ENCODE data around the gene BTN2A1.

Gene BTN2A1

DNA sequence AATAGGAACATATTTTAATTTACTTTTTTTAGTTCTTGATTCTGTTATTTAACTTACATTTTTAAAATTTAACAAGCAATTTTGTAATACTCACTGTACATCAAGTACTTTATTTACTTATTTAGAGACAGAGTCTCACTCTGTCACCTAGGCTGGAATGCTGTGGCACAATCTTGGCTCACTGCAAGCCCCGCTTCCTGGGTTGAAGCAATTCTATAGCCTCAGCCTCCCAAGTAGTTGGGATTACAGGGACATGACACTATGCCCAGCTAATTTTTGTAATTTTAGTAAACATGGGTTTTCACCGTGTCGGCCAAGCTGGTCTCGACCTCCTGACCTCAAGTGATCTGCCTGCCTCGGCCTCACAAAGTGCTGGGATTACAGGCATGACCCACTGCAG, 10.5 kb upstream of the BTN2A1 start:
- no peak for DNase-seq (ENCODE audit: extremely low read depth, low read depth)
- TF ChIP-seq, protein P1, sequence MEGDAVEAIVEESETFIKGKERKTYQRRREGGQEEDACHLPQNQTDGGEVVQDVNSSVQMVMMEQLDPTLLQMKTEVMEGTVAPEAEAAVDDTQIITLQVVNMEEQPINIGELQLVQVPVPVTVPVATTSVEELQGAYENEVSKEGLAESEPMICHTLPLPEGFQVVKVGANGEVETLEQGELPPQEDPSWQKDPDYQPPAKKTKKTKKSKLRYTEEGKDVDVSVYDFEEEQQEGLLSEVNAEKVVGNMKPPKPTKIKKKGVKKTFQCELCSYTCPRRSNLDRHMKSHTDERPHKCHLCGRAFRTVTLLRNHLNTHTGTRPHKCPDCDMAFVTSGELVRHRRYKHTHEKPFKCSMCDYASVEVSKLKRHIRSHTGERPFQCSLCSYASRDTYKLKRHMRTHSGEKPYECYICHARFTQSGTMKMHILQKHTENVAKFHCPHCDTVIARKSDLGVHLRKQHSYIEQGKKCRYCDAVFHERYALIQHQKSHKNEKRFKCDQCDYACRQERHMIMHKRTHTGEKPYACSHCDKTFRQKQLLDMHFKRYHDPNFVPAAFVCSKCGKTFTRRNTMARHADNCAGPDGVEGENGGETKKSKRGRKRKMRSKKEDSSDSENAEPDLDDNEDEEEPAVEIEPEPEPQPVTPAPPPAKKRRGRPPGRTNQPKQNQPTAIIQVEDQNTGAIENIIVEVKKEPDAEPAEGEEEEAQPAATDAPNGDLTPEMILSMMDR (IDR thresholded peaks at IDR 0.05; ENCODE audit: low read depth, low read length), result no peak

DNA sequence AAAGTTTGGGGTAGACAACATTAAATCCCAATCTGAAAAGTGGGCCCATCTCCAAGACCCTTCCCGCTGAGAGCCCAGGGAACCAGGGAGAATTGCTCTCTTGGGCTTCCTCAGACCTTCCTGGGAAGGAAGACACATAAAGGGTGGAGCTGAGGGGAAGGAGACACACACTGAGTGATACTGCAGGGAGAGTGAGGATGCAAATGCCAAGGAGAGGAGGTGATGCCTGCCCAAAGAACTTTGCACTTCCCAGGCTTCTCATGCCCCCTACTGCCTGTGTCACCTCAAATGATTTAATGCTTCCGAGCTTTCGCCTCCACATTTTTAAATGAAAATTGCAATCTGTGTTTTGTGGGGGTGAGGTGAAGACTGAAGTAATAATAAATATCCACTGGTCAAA, 7.5 kb upstream of the BTN2A1 start:
- TF ChIP-seq, protein P1 (IDR thresholded peaks at IDR 0.05; ENCODE audit: low read depth, low read length), result no peak
- no peak for DNase-seq (ENCODE audit: extremely low read depth, low read depth)

DNA sequence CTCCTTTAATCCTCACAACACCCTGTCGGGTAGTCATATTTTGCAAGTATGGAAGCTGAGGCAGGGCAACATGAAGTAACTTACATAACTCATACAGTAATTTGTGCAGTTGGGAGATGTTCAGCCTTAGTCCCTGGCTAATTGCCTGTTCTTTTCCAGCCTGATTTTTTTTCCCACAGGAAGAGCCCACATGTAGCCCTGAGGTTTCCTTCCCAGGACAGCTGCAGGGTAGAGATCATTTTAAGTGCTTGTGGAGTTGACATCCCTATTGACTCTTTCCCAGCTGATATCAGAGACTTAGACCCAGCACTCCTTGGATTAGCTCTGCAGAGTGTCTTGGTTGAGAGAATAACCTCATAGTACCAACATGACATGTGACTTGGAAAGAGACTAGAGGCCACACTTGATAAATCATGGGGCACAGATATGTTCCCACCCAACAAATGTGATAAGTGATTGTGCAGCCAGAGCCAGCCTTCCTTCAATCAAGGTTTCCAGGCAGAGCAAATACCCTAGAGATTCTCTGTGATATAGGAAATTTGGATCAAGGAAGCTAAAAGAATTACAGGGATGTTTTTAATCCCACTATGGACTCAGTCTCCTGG, 5.0 kb upstream of the BTN2A1 start:
- TF ChIP-seq, protein P1 (IDR thresholded peaks at IDR 0.05; ENCODE audit: low read depth, low read length), result no peak
- no peak for DNase-seq (ENCODE audit: extremely low read depth, low read depth)

DNA sequence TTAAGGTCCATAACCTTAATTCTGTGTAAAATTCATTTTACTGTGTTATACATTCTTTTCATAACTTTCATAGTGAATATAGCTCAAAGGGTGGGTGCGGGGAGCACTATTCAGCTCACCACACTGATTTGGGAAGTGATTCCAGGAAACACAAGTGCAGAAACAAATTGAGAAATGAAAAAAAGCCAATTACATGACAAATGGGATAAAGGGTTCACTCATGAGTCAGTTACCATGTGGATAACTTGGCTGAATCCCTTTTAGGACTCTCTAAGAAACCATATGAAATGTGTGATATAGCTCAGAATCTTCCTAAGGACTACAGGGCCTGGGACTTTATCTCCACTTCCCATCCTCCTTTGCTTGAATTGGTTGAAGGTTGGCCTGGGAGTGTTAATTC, 3.1 kb upstream of the BTN2A1 start:
- no peak for DNase-seq (ENCODE audit: extremely low read depth, low read depth)
- TF ChIP-seq, protein P1 (IDR thresholded peaks at IDR 0.05; ENCODE audit: low read depth, low read length), result no peak

DNA sequence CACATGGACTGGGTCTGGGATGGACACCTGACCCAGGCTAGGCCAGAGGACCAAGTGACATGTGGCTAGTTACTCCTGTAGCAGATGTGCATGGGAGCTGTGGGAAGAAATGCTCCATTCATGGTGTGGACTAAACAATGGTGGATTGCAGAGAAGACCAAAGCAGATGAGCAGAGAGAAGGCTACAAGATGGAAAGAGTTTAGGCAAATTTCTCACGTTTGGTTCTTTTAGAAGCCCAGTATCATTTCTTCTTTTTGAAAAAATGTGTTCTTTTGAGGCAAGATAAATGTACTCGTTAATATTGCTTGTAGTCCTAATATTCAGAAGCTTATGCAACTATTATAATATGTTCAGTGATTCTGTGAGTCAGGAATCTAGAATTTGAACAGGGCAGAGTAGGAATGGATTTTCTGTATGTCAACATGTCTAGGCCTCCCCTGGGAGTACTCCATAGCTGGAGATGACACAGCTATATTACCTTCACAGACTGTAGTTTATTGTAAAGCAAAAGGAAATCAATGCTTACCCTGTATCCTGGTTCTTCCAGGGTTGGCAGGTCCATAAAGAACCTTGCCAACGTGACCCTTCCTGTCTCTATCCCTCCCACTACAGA, 2.3 kb upstream of the BTN2A1 start:
- TF ChIP-seq, protein P1 (IDR thresholded peaks at IDR 0.05; ENCODE audit: low read depth, low read length), result no peak

DNA sequence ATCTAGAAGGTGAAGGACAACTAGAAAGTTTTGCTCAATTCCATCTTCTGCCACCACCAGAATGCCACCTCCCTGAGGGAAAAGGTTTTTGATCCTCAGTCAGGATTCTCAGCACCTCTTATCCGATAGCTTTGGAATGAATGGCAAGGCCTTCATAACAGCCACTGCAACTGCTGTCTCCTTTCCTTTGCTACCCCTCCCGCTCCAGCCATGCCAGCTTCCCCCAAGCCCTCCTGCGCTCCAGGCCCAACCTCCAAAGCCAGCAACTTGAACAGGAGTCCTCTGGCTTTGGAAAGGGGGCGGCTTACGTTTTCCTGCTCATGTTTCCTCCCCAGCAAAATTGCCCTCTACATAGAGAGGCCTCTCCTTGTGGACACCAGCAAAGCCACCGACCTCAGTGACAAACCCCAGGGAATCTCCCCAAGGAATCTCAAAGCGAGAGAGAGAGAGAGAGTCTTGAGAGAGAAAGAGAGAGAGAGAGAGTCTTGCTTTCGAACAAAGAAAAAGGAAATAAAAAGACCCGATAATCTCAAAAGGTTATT, 420 bp upstream of the BTN2A1 start:
- no peak for DNase-seq (ENCODE audit: extremely low read depth, low read depth)

More for the DNA sequence above, 2.3 kb upstream of the BTN2A1 start:
- no peak for DNase-seq (ENCODE audit: extremely low read depth, low read depth)

More for the DNA sequence above, 420 bp upstream of the BTN2A1 start:
- TF ChIP-seq, protein P1 (IDR thresholded peaks at IDR 0.05; ENCODE audit: low read depth, low read length), result no peak
